RPMI8226 (cell line): Measurements from ENCODE around the gene ELANE.
"Not testable (repeated sequence)": the region's sequence is repeated elsewhere in the genome, so short reads cannot be mapped to it uniquely, and the experiment has no call there.

Experiments
- DNase-seq: peaks from one replicate; pipeline ENCODE4 v3.0.0-alpha.2; 2015

The ELANE gene

GRCh38 chr19:863315-863620, 11.2 kb downstream of the ELANE start:
- no peak for DNase-seq

- no peak for DNase-seq
Measured at GRCh38 chr19:866769-867300, 14.7 kb downstream of the ELANE start.

GRCh38 chr19:867301-867793, 15.2 kb downstream of the ELANE start:
- no peak for DNase-seq

GRCh38 chr19:867855-868457, 15.9 kb downstream of the ELANE start:
- DNase-seq: no peak

DNA sequence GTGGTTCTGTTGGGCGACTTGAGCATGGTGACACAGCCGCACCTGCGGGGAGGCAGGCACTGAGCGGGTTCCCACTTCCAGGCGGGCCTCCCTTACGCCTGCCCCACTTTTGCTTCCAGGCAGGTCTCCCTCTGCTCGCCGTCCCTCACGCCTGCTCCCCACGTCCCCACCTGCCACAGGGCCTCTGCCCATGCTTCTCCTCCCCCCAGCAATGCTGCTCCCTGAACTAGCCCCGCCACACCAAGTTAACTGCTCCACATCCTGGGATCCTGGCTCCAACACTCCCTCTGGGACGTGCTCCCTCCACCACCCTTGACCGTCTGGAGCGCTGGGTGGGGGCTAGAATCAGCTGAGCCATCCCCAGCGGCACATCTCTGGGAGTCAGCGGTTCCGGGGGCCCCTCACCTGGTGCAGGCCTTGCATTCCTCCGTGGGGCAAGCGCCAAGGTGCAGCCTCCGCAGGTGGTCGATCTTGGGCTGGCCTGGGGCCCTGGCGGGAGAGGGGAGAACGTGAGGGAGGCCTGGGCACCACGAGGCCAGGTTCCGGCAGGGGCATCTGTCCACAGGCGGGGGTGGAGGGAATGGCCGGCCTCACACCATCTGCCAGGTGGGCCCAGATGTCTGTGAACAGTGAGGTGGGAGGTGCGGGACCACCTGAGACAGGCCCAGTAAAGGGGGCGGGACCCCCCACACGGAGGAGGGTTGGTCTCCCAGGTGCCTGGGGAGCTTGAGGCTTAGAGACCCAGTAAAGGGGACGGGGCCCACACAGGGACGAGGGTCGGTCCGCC, 16.5 kb downstream of the ELANE start:
- no peak for DNase-seq

- DNase-seq: no peak
Measured at GRCh38 chr19:869245-870177, 17.4 kb downstream of the ELANE start.

GRCh38 chr19:870314-870713, 18.2 kb downstream of the ELANE start:
- no peak for DNase-seq

DNA sequence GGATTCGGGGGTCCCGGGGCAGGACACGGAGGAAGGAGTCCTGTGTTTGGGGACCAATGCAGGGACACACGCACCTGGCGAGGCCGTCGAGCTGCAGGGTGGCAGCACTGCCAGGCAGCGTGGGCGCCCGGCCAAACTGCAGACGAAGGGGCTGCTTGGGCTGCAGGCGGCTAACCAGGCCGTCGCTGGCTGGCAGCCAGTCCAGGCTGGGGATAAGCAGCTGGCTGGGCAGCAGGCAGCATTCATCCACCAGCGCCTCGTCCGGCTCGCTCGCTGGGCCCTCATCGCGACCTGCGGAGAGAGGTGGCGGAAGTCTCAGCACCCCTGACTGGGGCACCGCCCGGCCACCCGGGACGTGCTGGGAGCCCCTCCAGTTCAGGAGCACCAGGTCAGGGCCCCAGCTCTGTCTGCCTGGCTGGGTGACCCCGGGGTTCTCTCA, 18.9 kb downstream of the ELANE start:
- no peak for DNase-seq

DNA sequence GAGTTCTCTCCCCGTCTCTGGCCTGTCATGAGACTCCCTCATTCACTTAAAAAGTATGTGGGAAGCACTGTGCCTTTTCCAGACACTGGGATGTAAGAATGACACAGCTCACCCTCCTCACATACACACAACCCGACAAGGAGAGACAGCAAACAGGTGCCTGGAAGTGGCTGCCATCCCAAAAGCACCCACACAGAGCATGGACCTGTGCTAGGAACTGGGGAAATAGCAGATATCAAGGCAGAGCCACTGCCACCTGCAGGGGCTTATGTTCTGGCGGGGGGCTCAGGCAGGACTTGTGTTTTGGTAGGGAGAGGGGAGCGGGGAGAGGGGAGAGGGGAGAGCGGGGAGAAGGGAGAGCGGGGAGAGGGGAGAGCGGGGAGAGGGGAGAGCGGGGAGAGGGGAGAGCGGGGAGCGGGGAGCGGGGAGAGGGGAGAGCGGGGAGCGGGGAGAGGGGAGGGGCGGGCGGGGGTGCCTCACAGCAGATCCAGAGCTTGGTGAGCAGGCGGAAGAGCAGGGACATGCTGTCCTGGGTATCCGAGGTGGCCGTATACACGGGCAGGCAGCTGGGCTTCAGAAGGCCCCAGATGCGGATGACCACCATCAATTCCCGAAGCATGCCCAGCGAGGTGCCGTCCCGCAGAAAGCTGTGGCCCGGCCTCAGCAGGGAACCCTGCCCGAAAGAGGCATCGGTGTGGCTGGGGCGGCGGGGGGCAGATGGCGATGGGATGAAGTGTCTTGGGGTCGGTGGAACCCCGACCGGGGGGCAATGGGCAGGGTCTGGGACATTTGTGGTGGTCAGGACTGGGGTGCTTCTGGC, 19.6 kb downstream of the ELANE start:
- DNase-seq: no peak

- peak; percentile 79 for DNase-seq
Measured at GRCh38 chr19:872266-872951, 20.3 kb downstream of the ELANE start.

GRCh38 chr19:873084-873483, 21.0 kb downstream of the ELANE start:
- peak; percentile 45 for DNase-seq

DNA sequence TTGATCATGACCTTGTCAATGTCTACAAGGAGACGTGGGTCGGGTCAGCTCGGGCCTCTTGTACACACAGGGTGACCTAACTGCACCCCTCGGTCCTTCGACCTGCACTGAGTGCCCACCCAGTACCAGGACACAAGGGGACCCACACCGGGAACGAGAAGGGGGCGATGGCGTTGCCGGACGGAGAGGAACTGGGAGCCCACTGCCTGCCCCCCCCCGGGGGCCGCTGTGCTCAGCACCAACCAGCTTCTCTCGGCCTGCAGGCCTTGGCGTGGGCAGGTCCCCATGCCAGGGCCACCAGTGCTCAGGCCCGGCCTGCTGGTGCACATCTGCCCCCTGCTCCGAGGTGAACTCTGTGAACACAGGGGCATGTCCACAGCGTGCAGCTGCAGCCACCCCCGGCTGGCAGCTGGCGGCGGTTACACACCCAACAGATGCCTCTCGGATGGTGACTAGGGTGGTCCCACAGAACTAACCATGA, 21.5 kb downstream of the ELANE start:
- no peak for DNase-seq

DNA sequence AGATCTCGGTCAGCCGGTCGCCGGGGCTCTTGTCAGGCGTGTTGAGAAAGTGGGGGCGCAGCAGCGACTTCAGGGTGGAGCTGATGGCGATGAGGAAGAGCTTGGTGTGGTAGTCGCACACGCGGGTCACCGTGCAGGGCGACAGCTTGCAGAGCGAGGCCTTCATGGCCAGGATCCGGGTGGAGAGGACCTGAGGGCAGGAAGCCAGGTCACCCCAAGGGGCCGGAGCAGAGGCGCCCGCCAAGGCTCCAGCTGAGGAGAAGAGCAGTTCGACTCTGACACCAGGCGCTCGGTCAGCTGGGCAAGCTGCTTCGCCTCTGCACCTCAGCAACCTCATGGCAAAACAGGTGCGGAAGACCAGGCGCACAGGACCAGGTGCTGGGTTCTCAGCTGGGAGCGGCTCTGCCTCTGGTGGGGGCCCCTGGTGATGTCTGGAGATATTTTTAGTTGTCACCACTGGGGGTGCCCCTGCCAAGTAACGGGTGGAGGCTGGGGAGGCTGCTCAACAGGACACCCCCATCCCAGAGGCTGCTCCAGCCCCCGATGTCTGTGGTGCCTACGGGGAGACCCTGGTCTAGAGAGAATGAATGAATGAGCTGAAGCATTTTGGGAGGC, 23.3 kb downstream of the ELANE start:
- DNase-seq: no peak

DNA sequence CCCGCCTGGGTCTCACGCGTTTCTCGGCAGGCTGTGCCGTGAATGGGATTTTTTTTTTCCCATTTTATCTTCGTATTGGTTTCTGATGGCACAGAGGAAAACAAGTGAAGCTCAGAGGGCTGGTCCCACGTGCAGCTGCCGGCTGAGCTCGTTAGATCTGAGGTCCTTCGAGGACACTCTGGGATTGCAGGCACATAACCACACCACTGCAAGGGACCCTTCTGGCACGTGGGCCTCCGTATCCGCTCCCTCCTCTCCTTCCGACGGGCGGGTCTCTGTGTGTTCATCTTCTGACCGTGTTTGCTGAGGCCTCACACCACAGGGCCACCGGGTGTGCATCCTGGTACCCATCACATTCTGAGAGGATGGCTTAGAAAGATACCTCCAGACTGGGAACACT, 24.0 kb downstream of the ELANE start:
- no peak for DNase-seq

- no peak for DNase-seq
Measured at GRCh38 chr19:876780-877314, 24.7 kb downstream of the ELANE start.

- not testable (repeated sequence) for DNase-seq
Measured at GRCh38 chr19:877992-878660, 26.0 kb downstream of the ELANE start.

DNA sequence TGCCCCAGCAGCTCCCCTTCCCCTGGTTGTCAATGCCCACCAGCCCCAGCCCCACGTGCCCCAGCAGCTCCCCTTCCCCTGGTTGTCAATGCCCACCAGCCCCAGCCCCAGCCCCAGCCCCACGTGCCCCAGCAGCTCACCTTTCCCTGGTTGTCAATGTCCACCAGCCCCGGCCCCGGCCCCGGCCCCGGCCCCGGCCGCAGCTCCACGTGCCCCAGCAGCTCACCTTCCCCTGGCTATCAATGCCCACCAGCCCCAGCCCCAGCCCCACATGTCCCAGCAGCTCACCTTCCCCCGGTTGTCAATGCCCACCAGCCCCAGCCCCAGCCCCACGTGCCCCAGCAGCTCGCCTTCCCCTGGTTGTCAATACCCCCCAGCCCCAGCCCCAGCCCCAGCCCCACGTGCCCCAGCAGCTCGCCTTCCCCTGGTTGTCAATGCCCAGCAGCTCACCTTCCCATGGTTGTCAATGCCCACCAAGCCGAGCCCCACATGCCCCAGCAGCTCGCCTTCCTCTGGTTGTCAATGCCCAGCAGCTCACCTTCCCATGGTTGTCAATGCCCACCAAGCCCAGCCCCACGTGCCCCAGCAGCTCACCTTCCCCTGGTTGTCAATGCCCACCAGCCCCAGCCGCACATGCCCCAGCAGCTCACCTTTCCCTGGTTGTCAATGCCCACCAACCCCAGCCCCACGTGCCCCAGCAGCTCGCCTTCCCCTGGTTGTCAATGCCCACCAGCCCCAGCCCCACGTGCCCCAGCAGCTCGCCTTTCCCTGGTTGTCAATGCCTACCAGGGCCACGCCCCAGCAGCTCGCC, 26.9 kb downstream of the ELANE start:
- not testable (repeated sequence) for DNase-seq

DNA sequence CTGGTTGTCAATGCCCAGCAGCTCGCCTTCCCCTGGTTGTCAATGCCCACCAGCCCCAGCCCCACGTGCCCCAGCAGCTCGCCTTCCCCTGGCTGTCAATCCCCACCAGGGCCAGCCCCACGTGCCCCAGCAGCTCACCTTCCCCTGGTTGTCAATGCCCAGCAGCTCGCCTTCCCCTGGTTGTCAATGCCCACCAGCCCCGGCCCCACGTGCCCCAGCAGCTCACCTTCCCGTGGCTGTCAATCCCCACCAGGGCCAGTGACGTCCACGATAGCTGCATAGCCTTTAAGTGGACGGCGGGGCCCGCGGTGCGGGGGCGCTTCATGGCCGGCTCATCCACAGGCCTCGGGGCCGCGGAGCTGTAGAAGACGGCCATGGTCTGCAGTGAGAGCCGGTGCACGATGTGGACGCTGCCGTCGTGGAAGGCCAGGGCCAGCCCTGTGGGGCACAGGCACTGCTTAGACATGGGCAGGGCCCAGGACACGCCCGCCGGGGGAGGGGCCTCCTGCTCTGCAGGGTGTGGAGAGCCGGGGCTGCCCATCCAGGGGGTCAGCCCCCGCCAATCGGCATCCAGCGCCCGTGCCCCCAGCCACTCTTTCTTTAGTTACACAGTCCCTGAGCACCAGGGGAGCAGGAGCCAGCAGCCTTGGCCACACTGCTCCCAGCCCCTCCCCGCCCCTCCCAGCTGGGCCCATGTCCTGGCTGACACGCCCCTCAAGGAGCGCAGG, 27.8 kb downstream of the ELANE start:
- no peak for DNase-seq
